HepG2 (cell line): ENCODE data around the gene PIP5KL1. TPM values are rescaled to one million over a fixed set of nuclear protein-coding genes. Genes with fewer than 3 reads are reported as not detected.

ENCODE experiments used
- ATAC-seq: fragments of 200-7000 bp; cut with Tn5 transposase; 3 replicates; pipeline ENCODE4 v1.9.1; 2020; ENCODE audit warnings: mild to moderate bottlenecking, moderate library complexity
- BruUV-seq: library from RNA; stranded (reverse); fragments of 400-500 nt; replicated peaks from 2 replicates; lab custom pipeline; 2021; lab: Mats Ljungman, UMichigan
- CTCF ChIA-PET: fragments of 300-600 bp; formaldehyde crosslinking; extraction: SDS; loops from one replicate; lab custom pipeline; 2021; ENCODE audit warnings: low total read pairs, inconsistent platforms, low intra/inter-chr PET ratio; lab: Yijun Ruan, JAX
- POLR2A ChIA-PET: fragments of 350-600 bp; sonication (Branson Sonifier 250); formaldehyde crosslinking; loops from one replicate; lab custom pipeline; 2020; ENCODE audit warnings: antibody characterized with exemption, inconsistent platforms; lab: Yijun Ruan, JAX
- DNase-seq: peaks from one replicate; pipeline ENCODE4 v3.0.0-alpha.2; 2015; ENCODE audit warnings: low spot score
- FAIRE-seq: peaks from 3 replicates; lab custom pipeline; 2011; peaks lifted over from hg19 to GRCh38; lab: Jason Lieb, UNC
- H2AFZ ChIP-seq: one replicate; pipeline ENCODE4 v1.6.1; 2011; ENCODE audit warnings: low read length, inconsistent platforms
- H3K27ac ChIP-seq: fragments of 300-600 bp; 3 replicates; pipeline ENCODE4 v1.8.0; 2011; ENCODE audit warnings: mixed run types, mild to moderate bottlenecking, mixed read lengths, low read length, inconsistent platforms; ENCODE audit not compliant: insufficient read depth; ENCODE audit errors: extremely low read length
- H3K27me3 ChIP-seq, 2 experiments: fragments of 200-600 bp in 1 of 2; 2 replicates in 1 of 2; 3 replicates in 1 of 2; pipeline versions ENCODE4 v1.6.0 to v1.8.0; 2011; ENCODE audit warnings: low read length in 2 of 2, mild to moderate bottlenecking in 2 of 2, moderate library complexity in 2 of 2, inconsistent platforms in 1 of 2; ENCODE audit not compliant: insufficient read depth in 2 of 2, control insufficient read depth in 1 of 2
- H3K36me3 ChIP-seq, 2 experiments: fragments of 200-600 bp in 1 of 2; replicated peaks in 1 of 2; 2 replicates in 1 of 2; 3 replicates in 1 of 2; pipeline versions ENCODE4 v1.5.1 to v1.8.0; 2011; ENCODE audit warnings: low read length in 2 of 2, inconsistent platforms in 1 of 2; ENCODE audit not compliant: insufficient read depth in 2 of 2, control insufficient read depth in 1 of 2
- H3K4me1 ChIP-seq: 2 replicates; pipeline ENCODE4 v1.5.1; 2012; ENCODE audit warnings: low read length, inconsistent platforms; ENCODE audit not compliant: insufficient read depth
- H3K4me2 ChIP-seq: 2 replicates; pipeline ENCODE4 v1.6.0; 2011; ENCODE audit warnings: low read depth, low read length, inconsistent platforms
- H3K4me3 ChIP-seq, 3 experiments: fragments of 200-600 bp in 1 of 3; sonication (generic), shearing (Covaris generic) in 1 of 3; replicated peaks in 1 of 3; 2 replicates each; pipeline ENCODE4 v1.5.1; 2011 to 2016; ENCODE audit warnings: low read length in 3 of 3, inconsistent platforms in 2 of 3, low read depth in 2 of 3, mild to moderate bottlenecking in 2 of 3, control low read depth in 1 of 3, mixed read lengths in 1 of 3; ENCODE audit not compliant: insufficient read depth in 1 of 3
- H3K79me2 ChIP-seq: one replicate; pipeline ENCODE4 v1.6.1; 2011; ENCODE audit warnings: low read length, inconsistent platforms; ENCODE audit not compliant: insufficient read depth
- H3K9ac ChIP-seq: 2 replicates; pipeline ENCODE4 v1.6.0; 2011; ENCODE audit warnings: mild to moderate bottlenecking, low read depth, low read length, inconsistent platforms; ENCODE audit not compliant: insufficient read depth
- H3K9me3 ChIP-seq: 2 replicates; pipeline ENCODE4 v1.5.1; 2012; ENCODE audit warnings: mild to moderate bottlenecking, low read length
- H4K20me1 ChIP-seq: 2 replicates; pipeline ENCODE4 v1.6.0; 2011; ENCODE audit warnings: inconsistent platforms, mild to moderate bottlenecking, low read length, moderate library complexity; ENCODE audit not compliant: insufficient read depth
- FOXJ3 ChIP-seq: sonication (generic); formaldehyde crosslinking; IDR thresholded peaks from 2 replicates; pipeline ENCODE4 v1.4.0; 2020; ENCODE audit warnings: missing genetic modification reagents, mild to moderate bottlenecking, borderline replicate concordance
- PAXIP1 ChIP-seq: sonication (generic); formaldehyde crosslinking; conservative IDR thresholded peaks from 2 replicates; pipeline ENCODE4 v1.4.0; 2020; ENCODE audit warnings: mild to moderate bottlenecking, missing genetic modification reagents, moderate library complexity
- RAD51 ChIP-seq: fragments of 450-650 bp; IDR thresholded peaks from 2 replicates; pipeline ENCODE4 v1.6.1; 2016; ENCODE audit warnings: borderline replicate concordance
- SOX13 ChIP-seq, 3 experiments: fragments of 450-650 bp in 1 of 3; sonication (generic) in 1 of 3; formaldehyde crosslinking in 1 of 3; IDR thresholded peaks in 2 of 3; conservative IDR thresholded peaks in 1 of 3; 2 replicates each; pipeline versions ENCODE4 v1.5.0 to v1.6.1; 2016 to 2020; ENCODE audit warnings: antibody characterized with exemption in 1 of 3, mild to moderate bottlenecking in 1 of 3, missing compliant biosample characterization in 1 of 3, missing genetic modification reagents in 1 of 3, moderate library complexity in 1 of 3
- SOX6 ChIP-seq, 2 experiments: fragments of 450-650 bp in 1 of 2; sonication (generic) in 1 of 2; formaldehyde crosslinking in 1 of 2; IDR thresholded peaks; 2 replicates each; pipeline versions ENCODE4 v1.4.0 to v1.6.1; 2017 to 2020; ENCODE audit warnings: antibody characterized with exemption in 1 of 2, mild to moderate bottlenecking in 1 of 2, missing genetic modification reagents in 1 of 2
- TEAD3 ChIP-seq: optimal IDR thresholded peaks from 2 replicates; pipeline ENCODE3; 2016; ENCODE audit warnings: borderline replicate concordance
- TOPORS ChIP-seq: sonication (generic); formaldehyde crosslinking; IDR thresholded peaks from 2 replicates; pipeline ENCODE4 v1.8.0; 2023; ENCODE audit warnings: mild to moderate bottlenecking, missing genetic modification reagents
- ZNF263 ChIP-seq: sonication (generic); formaldehyde crosslinking; IDR thresholded peaks from 2 replicates; pipeline ENCODE4 v1.4.0; 2020; ENCODE audit warnings: missing genetic modification reagents
- ZNF687 ChIP-seq: sonication (generic); formaldehyde crosslinking; IDR thresholded peaks from 2 replicates; pipeline ENCODE4 v1.5.1; 2020; ENCODE audit warnings: mild to moderate bottlenecking, missing genetic modification reagents, moderate library complexity
- ZNF703 ChIP-seq: sonication (generic); formaldehyde crosslinking; IDR thresholded peaks from 2 replicates; pipeline ENCODE4 v1.5.1; 2020; ENCODE audit warnings: missing genetic modification reagents, mild to moderate bottlenecking, moderate library complexity, borderline replicate concordance
- ZNF781 ChIP-seq: sonication (generic); formaldehyde crosslinking; IDR thresholded peaks from 2 replicates; pipeline ENCODE4 v1.5.1; 2020; ENCODE audit warnings: borderline replicate concordance, mild to moderate bottlenecking, missing genetic modification reagents; ENCODE audit errors: not compliant biosample characterization
- ZXDC ChIP-seq: sonication (generic); formaldehyde crosslinking; IDR thresholded peaks from 2 replicates; pipeline ENCODE4 v1.5.0; 2020; ENCODE audit warnings: mild to moderate bottlenecking, missing genetic modification reagents
- WGBS: methylation state at CpG from one replicate; pipeline ENCODE4 v1.1.6; 2017; ENCODE audit warnings: low lambda C conversion rate; 5-methylcytosine and 5-hydroxymethylcytosine counted together
- in situ Hi-C: cut with HindIII; loops from 2 replicates; pipeline ENCODE4 v1.10.0; 2017; ENCODE audit warnings: low pct_unique_long_range_greater_than_20kb; ENCODE audit not compliant: extremely low pct_ligation_motif_present
- intact Hi-C: fragments of 100-400 bp; cut with micrococcal nuclease; formaldehyde crosslinking; loops from one replicate; pipeline ENCODE4 v1.10.0; 2022; ENCODE audit not compliant: unreplicated experiment
- polyA plus RNA-seq, 8 experiments: library from polyadenylated mRNA; depleted of rRNA in 3 of 8; stranded (reverse) in 7 of 8; unstranded in 1 of 8; fragments of >200 nt; fragmentation: Illumina TruSeq in 4 of 8; extraction: Trizol in 4 of 8; gene quantifications; 2 replicates each; pipeline versions ENCODE4 v1.2.1 to v1.2.3, GENCODE V29; 2011 to 2016; ENCODE audit warnings: low read depth in 4 of 8, missing spikeins in 1 of 8, mixed read lengths in 1 of 8; ENCODE audit not compliant: insufficient read depth in 1 of 8
- total RNA-seq, 5 experiments: library from RNA; depleted of rRNA; stranded (reverse); fragments of >200 nt; fragmentation: Illumina TruSeq; extraction: Trizol; gene quantifications; 2 replicates each; pipeline ENCODE4 v1.2.3, GENCODE V29; 2016; ENCODE audit warnings: low read depth in 1 of 5

PIP5KL1 gene
- total and polyA plus RNA-seq, 2 of the 13 experiments (the other 11 are each of a cell fraction or from before 2014, with no cell fraction given) = 0.20 to 0.49 TPM

- Histone ChIP-seq H3K27me3 (no peaks in the 10 kb centered on the region; a peak in 1 of 5 replicates), H3K9me3 (no peaks in the 10 kb centered on the region), H3K4me1 (peaks cover 78% of the 10 kb centered on the region), H3K36me3 (peaks cover 21 to 58% of the 10 kb centered on the region in 2 experiments; a peak in 4 of 5 replicates), H3K9ac (peak overlapping the region; percentile 39; the same call in 1 of the 2 replicates), H3K27ac (peak overlapping the region; percentile 42), H2AFZ (no peak overlapping the region), H3K4me3 (peak overlapping the region in 1 of 3 experiments; percentile 26; a peak in 1 of 6 replicates), H3K79me2 (peaks cover 45% of the 10 kb centered on the region), H3K4me2 (peak overlapping the region; percentile 51), H4K20me1 (peaks cover 7% of the 10 kb centered on the region)
- BruUV-seq = no TSS peak
- DNase-seq (peak; percentile 28), FAIRE-seq (no peak), ATAC-seq (no peak)
- intact Hi-C loops (loop anchor here (10.0 kb wide), 1 partner anchor 168 kb away; no protein-coding TSS in a partner anchor), in situ Hi-C loops (no loop called here)
- ChIA-PET POLR2A (no interaction called here), CTCF (no interaction called here)
- 52% methylated on average over 2 of the region's 3 CpGs for WGBS
- TF ChIP-seq RAD51 (peak; percentile 56; the same call in 1 of the 2 replicates), FOXJ3 (CRISPR knock-in tag) (no peak), TOPORS (no peak), ZNF703 (CRISPR knock-in tag) (0 out of 2 replicates have a peak, but pooled peaks have one; percentile 24), ZNF687 (CRISPR knock-in tag) (peak; percentile 43; the same call in 1 of the 2 replicates), ZXDC (CRISPR knock-in tag) (no peak), TEAD3 (peak; percentile 22), ZNF781 (CRISPR knock-in tag) (no peak), ZNF263 (CRISPR knock-in tag) (no peak), SOX6 (IDR thresholded peaks at IDR 0.05) (no peak), SOX6 (CRISPR knock-in tag; IDR thresholded peaks at IDR 0.05) (peak; percentile 47; the same call in 1 of the 2 replicates), SOX13 (IDR thresholded peaks at IDR 0.05) (no peak), SOX13 (CRISPR knock-in tag; conservative IDR thresholded peaks at IDR 0.05 in 1 of 2, IDR thresholded peaks at IDR 0.05 in 1 of 2) (peak in 1 of 2 experiments; percentile 44; a peak in 1 of 4 replicates), PAXIP1 (CRISPR knock-in tag) (peak; percentile 43; the same call in 1 of the 2 replicates)
These were observed 16.2 kb upstream of the PIP5KL1 start for GRCh38 chr9:127946728-127947127.
